GM18519 (cell line): ENCODE data around the gene RPS6KA2.

Experiments
- ATAC-seq: cut with Tn5 transposase; IDR thresholded peaks from one replicate; pipeline ENCODE4 v1.9.1; 2021; ENCODE audit warnings: mild to moderate bottlenecking, moderate library complexity; ENCODE audit not compliant: unreplicated experiment, low FRiP score

RPS6KA2 gene

DNA sequence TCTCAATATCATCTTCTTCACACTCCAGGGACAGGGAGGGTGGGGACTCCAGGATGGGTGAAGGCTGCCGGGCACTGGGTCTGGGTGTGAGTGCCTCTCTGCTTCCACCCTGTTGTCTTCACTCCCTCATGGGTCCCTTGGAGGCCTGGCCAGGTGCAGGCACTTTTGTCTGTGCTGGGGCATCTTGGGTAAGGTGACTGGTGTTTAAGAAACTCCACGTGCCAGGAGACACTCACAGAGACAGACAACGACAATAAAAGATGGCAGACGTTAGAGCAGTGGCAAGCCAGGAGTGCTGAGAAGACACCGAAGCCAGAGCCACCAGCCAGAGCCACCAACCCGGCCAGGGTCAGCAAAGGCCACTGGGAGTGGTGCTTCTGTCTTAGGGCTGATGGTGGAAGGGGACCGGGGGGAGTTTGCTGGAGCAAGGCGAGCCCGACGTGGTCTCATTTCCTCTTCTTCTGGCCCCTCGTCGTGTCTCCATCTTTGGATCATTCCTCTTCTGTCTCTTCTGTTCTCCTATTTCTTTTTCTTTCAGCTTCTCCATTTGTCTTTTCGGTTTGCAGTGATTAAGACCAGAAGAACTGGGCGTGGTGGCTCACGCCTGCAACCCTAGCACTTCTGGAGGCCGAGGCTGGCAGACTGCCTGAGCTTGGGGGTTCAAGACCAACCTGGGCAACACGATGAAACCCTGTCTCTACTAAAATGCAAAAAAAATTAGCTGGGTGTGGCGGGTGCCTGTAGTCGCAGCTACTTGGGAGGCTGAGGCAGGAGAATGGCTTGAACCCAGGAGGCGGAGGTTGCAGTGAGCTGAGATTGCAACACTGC is 131.3 kb downstream of the RPS6KA2 start:
- ATAC-seq: no peak

DNA sequence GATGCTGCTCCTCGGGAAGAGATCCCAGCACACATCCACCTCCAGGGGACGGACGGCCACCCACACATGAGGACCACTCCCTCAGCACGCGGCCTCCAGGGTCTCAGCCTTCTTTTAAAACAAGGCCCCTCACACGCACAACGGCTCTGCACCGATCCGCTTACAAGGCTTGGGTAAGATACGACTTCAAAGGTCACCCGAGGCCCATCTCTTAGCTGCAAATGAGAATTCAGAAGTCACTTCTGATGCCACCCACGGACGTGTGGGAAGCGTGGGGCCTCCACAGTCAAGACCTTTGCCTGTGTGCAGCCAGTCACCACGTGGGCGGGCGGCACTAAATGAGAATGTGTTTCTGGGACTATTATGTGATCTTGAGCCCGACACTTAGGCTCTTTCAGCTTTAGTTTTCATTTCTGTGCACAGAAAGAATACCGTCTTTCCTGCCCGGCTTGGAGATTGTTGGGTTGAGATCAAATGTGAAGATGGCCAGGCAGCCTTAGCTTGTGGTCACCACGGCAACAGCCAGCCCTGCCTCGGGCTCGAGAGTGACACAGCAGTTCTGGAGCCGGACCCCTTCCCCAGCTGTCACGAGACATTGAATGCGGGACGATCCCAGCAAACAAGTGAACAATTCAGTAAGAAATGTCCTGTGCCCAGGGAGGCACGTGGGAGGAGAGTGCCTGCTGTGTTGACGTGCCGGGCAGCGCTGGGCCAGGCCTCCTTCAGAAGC is 132.1 kb downstream of the RPS6KA2 start:
- ATAC-seq: no peak

DNA sequence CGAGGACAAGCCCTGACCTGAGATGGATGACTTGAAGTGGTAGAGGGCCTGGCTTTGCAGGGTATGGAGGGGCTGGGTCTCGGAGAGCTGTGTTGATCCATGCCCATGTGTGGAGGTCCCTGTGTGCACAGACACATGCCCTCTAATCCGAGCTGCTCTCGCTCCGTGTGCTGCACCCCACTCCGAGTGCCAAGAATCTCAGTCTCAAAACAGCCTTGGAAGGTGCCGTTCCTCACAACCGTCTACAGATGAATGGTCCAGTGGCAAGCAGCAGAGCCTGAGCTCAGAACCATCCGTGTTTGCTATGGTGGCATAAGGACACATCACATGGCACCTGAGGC is 133.0 kb downstream of the RPS6KA2 start:
- ATAC-seq: no peak

DNA sequence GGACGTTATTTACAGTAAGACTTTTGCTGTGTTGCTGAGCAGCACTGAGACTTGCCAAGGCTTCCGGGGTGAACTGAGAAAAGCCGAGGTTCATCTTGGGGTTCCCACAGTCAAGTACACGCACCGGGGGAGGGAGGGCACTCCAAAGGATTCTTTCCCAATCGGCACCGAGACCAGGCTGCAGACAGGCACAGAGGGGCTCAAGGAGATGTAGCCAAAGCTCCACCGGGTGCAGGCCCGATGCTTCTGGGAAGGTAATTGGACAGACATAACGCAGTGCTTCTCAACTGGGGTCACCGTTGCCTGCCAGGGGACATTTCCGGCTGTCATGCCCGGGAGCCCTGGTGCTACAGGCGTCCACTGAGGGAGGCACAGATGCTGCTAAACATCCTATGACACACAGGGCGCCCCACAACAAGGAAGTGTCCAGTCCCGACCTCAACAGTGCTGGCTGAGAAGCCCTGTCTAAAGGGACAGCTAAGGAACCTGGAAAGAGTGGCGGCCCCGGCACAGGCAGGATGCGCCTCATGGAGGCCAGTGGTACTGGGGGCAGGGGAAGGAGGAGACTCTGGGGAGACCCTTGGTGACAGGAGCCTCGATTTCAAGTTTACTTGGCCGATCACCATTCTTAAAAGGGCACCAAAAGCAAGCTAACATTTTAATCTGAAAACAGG is 133.5 kb downstream of the RPS6KA2 start:
- ATAC-seq: no peak

DNA sequence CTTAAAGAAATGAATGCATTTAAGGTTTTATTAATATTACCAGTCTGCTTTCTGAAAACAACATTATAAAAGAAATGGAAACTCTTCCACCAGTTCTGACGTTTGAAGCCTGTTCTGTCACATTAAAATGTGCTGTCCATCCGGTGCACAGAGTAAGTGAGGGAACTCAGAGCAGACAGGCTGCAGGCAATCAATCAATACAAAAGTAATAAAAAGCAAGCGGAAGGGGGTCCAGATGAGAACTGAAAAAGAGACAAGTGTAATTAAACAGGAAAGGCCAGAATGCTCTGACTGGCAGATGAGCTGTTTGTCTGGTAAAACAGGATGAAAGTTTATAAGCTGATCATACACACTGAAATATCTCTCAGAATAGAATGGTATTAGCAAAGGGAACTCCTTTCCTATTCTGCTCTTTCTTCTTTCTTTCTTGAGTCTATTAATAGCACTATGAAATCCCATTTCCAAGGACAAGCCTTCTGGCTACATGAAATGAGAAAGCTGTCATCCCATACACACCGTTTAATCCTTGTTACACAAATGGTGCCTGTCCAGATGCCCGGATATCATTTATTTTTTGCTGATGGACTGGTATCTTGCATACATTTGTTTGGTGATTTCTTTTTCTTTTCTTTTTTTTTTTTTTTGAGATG is 134.8 kb downstream of the RPS6KA2 start:
- ATAC-seq: no peak

DNA sequence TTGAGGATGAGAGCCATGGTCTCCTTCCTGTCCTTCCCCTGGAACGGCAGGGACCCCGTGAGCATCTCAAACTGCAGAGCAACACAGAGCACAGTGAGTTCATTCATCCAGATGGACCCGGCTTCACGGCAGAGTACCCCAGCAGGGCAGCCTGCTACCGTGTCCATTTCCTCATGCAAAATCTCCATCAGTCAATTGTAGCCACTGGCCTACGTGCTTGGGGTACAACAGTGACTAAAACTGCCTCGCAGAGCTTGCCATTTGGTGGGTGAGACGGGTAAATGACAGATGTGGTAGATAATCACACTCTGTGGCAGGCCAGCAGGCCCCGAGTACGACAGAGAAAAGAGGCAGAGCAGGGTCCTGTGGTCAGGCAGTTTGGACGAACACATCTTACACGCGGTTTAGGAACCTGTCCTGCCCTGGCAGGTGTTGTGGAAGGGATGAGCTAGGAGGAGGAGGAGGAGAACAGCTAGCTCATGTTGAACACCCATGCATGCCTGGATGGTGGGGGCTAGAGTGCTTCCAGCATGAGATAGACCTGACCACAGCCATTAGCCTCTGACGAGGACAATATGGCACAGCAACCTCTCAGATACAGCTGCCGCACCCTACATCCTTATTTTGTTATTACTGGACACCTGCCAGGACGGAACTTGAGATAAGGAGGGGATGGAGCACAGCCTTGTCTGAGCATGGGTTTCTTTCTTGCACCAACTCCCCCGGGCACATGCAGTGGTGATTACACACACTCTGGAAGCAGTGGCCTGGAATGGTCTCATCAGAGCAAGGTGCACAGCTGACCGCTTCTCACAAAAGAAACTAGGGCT is 136.2 kb downstream of the RPS6KA2 start:
- no peak for ATAC-seq

DNA sequence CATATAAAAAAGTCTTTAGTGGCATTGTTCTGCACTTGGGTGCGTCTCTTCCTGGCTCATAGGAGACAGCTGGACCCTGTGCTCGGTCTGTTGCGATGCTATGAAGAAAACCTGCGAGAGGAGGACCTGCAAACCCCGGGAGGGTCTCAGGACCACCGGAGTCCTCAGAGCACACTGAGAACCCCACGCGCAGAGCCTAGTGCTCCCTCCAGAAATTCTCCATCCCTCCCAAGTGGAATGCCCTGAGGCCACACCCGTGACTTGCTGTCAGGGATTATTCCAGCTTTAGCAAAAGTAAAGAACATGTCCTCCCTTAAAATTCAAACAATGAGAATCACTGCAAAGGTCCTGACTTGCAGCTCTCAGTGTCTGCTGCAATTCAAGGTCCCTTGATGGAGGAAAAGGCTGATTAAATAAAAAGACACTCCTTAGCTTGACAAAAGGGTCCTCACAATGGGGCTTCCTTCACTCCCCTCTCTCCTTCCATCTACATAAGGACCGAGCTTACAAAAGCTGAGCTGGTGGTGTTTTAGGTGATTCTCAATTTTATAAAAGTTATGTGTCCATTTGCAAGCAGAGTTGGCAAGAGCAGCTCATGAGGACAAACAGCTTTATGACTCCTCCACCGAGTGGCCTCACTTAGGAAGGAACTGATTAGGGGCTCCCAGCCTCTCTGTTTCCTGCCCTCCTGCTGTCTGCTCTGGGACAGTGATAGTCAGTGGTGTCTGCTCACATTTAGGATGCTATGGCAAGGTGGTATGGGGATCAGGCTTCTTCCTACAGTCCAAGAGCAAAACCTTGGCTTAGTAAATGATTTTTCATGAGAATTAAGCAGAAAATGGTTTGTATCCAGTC is 137.5 kb downstream of the RPS6KA2 start:
- no peak for ATAC-seq

DNA sequence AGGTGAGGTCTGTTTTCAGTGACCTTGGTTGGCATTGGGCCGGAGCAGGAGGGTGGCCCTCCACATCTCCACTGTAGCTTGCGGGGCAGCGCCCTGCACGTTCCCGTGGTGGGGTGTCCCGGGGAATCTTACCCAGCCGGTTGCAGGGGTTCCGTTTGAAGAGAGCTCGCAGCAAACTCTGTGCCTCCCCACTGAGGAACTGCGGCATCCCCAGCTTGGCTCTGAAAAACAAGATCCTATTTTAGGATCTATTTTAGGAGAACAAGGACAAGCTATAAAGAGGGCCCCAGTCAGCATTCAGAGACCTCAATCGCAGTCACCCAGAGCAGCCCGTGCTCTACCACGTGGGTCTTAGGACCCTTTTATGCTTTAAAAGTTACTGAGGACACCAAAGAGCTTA is 138.3 kb downstream of the RPS6KA2 start:
- no peak for ATAC-seq

DNA sequence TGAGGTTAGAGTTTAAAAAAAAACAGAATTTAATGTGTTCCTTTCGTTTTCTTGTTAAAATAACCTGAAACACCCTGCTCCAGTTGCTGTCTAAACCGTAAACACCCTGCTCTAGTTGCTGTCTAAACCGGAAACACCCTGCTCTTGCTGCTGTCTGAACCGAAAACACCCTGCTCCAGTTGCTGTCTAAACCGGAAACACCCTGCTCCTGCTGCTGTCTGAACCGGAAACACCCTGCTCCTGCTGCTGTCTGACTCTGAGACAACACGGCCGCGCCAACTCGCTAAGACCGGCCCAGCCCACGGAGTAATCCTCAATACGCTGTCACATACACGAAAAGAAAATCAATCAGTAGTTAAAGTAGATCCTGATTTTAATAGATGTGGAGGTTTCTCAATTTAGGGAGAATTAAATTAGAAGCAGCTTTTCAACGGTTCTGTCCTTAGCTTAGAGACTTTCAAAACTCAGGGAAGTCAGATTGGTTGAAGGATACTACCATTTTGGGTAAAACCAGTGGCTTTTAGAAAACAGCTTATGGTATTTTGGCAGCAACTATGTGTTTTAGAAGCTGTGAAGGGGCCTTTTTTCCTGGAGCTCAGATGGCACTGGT is 138.9 kb downstream of the RPS6KA2 start:
- ATAC-seq: peak; percentile 87

DNA sequence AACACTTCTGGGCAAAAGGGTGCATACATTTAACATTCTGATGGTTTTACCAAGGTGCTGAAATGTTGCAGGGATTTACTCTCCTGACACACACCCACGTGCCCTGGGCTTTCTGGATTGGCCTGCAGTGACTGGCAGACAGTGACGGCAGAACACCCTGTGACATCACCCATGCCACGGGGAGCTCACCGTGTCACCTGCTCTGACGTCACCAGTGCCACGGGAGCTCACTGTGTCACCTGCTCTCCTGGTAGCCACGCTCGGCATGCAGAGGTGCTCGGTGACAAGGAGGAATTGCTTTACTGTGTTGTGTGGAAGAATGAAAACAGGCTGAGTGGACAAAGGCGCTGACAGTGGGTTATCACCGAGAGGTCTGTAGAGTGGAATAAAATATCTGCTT is 139.9 kb downstream of the RPS6KA2 start:
- no peak for ATAC-seq

DNA sequence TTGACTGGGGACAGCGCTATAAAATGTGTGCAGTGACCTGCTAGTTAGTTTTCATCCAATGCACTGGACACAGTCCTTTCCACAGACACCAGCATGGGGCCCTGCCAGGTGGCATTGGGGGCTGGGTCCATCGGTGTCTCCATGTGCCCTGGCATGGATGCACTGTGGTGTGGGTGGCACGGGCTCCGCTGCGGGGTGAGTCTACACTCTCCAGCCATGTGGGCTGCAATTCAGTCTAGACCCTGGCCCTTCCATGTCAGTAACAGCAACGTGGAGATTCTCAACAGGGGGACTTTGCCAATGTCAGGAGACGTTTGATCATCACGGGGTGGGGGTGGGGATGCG is 140.5 kb downstream of the RPS6KA2 start:
- ATAC-seq: no peak

DNA sequence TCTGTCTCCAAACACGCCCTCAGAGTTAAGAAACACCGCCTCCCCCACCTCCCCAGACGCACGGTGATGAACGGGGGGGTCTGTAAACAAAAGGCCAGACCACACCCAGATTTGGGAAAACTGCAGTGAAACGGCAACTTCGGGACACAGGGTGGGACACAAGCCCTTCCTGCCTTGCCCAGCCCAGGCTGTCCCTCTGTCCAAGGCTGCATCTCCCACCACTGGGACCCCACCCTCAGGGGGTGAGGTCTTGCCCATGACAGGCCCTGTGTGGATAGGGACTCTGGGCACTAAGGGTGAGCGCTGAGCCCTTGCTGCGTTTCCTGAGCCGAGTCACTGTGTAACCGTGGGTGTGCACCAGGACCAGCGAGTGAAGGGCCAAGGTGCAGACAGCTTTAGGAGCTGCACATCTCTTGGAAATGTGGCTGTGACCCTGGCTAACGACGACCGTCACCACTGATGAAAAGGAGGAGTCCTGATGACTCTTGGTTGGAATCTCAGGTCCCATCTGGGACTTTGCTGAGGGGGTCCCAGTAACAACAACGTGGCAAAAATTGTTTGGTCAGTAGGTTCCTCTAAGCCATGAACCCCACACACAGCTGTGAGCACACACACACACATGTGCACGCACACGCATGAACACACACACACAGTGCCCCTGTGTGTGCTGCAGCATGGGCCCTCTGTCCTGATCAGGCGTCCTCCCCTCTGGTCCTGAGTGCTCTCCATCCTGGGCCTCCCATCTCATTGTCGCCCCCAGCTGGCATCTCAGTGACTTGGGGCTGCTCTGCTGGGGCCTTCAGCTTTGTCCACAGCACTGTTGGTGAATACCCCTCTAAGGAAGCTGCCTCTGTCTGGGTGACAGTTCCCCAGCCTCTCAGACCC is 141.2 kb downstream of the RPS6KA2 start:
- ATAC-seq: no peak

DNA sequence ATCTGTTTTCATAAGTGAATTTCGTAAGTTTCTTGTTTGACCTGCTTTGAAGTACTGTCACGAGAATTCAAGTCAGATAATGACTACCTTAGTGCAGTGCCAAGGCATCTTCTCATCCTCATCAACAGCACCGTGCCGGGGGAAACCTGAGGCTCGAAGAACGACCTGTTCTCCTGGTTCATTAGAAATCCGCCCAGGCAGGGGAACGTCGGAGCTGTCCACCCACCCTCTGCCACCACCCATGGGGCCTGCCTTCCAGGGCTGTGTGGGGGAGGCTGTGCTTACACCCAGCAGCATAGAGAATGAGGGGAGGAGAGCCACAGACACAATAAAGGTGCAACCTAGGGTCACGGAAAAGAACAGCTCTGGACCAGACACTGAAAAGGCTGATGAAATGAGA is 142.2 kb downstream of the RPS6KA2 start:
- no peak for ATAC-seq

DNA sequence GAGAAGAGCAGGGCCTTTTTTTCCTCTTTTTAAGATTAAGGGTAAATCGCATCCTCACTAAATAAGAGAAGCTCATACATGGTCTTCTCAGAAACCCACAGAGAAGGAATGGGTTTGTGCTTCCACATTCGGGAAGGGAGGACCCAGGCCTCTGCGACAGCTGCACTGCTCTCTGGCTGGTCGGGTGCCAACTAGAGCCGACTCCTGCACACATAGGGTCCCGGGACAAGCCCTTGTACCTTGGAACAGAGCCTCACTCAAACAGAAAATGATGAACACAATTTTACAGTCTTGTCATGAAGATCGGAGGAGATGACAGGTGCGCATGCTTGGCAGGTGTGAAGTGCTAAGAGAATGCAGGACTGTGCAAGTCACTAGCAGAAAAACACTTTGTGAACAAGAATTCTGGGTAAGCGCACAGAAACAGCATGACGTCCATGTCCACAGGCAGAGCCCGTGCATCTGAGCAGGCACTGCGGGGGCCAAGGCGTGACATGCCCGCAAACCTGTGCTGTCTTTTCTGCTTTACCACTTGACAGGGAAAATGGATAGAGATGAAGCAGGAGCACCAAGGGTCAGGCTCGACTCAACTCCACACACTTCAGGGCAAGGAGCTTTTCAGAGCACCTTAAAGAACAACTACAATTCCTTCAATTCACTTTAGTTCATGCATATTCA is 143.3 kb downstream of the RPS6KA2 start:
- ATAC-seq: no peak

DNA sequence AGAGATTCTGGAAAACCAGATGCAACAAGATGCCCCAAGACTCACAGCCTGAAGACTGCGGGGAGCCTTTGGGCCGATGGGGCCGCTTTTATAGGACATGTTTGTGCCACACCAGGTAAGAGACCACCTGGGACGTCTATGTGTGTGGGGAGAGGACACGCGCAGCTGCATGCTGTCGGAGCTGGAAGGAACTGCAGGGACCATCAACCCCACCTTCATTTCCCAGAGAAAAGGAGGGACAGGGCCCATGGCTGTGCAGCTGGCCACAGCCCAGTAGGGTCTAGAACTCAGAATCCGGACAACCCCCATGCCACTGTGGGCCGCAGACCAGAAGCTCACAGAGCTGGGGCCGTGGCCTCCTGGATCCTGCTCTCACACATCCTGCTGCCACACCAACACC is 144.0 kb downstream of the RPS6KA2 start:
- ATAC-seq: no peak

DNA sequence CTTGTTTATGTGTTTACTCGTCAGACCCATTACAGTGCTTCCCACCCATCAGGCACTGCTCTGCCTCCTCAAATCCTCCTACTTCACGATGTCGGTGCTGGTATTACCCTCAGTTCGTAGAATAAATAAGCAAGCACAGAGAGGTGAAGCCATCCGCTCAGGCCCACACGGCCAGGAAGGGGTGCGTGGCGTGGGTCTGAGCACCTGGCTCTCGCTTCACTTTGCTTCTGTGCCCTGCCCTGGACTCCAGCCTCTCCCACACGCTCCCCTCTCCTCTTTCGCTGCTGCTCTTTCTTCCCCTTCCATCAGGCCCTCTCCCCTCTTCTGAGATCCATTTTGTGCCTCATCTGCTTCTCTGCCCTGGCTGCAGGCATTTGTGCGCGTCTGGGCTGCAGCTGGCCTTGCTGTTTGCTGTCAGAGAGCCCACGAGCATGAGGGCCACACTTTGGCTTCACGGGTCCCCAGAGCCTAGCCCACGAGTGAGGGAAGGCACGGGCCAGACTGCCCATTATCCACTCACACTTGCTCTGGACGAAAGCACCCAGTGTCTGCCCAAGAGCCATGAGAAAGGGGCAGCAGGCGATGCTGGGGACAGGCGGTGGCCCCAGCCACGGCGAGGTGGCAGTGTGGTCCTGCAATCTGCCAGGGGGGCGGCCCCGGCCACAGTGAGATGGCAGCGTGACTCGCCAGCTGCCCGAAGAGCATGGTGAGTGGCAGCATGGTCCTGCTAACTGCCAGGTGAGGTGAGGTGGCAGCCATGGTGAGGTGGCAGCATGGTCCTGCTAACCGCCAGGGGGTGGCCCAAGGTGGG is 148.1 kb downstream of the RPS6KA2 start:
- no peak for ATAC-seq
